ENCODE measurements around the gene EFNB1.

- TF ChIP-seq CTCF (conservative IDR thresholded peaks at IDR 0.05; ENCODE audit: low read length) (no peak), EZH2phosphoT487 (IDR thresholded peaks at IDR 0.05; ENCODE audit: borderline replicate concordance, low read depth, low read length) (no peak)
Observed at GRCh38 chrX:68840256-68840655, 11.4 kb downstream of the EFNB1 start.

Measured in OCI-LY7 (cell line).